ENCODE measurements around the gene KLHL1.

Gene KLHL1

DNA sequence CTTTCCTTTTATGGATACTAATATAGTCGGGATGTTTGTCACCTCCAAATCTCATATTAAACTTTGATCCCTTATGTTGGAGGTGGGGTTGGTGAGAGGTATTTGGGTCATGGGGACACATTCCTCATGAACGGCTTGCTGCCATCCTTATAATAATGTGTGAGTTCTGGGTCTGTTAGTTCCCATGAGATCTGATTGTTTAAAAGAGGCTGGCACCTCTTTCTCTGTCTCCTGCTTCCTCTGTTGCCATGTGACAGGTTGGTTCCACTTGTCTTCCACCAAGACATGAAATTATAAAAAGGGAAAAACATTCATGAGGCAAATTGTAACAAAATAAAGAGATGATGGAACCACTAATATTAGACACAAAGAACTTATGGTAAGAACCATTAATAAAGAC is 108.4 kb downstream of the KLHL1 start:
- no peak for DNase-seq

- no peak for DNase-seq
Observed at GRCh38 chr13:69997061-69997460, 111.2 kb downstream of the KLHL1 start.

DNA sequence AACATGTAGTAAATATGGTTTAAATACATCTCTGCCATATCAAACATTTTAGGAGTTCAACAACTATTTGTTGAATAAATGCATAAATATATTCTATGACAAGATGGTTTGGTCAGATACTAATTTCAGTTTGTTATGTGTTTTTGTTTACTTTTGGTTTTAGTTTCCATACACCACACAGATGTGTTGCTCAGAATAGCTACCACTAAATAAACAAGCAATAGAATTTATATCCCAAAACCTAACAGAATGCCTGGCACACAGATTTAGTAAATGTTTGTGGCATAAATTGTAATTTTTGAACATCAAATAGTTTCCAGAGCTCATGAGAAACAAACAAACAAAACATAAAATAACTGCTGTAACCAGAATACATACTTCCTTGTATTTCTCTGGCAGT is 127.5 kb downstream of the KLHL1 start:
- DNase-seq, result no peak

DNA sequence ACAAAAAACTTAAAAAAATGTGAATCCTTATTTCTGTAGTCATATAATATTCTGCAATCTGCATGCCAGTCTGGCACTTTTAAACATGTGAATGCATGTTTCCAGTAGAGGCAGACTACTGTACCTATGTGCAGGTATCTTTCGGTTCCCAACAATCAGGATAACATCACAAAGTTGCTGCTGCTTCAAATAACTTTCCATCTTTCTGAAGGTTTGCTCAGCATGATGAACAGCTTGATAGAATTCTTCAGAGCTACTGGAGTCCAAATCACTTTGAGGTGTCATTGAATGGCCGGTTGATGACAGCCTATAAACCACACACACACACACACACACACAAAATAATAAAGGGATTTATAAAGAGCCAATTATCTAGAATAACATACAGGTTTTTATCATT is 132.8 kb downstream of the KLHL1 start:
- DNase-seq, result no peak

GRCh38 chr13:69970520-69970919 is 137.7 kb downstream of the KLHL1 start:
- DNase-seq, result no peak

GRCh38 chr13:69959046-69959445 is 149.2 kb downstream of the KLHL1 start:
- DNase-seq, result no peak

DNA sequence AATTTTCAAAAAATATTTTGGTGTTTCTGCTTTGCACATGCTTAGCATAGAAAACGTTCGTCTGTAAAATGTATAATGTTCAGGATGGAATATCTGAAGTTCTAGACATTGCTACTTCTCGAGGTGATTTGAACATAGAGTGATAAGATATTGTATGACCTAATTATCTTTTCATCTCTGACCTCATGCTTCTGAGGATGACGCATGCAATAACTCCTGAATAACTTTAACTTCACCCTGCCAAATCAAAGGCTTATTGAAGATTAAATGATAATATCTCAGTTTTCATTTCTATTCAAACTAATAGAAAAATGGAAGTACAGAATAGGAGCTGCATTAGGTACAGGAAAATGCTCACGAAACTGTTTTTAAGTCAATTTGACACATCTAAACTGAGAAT is 151.4 kb downstream of the KLHL1 start:
- no peak for DNase-seq

DNA sequence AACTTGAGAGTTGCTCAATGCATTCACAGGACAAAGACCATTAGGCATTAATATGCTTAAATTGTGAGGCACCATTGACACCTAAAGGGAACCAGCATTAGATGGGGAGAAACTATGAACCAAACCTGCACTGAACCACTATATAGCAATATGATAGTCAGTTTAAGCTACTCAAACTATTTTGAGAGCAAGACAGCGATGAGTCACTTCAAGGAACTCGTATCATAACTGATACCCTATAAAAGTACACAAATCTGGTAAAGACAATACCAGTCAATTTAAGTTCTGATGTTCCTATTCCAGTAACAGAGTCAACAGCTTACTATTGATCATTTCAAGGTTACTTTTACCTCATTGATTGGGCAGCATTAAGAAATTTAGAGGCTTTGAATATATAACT is 151.9 kb downstream of the KLHL1 start:
- no peak for DNase-seq

DNA sequence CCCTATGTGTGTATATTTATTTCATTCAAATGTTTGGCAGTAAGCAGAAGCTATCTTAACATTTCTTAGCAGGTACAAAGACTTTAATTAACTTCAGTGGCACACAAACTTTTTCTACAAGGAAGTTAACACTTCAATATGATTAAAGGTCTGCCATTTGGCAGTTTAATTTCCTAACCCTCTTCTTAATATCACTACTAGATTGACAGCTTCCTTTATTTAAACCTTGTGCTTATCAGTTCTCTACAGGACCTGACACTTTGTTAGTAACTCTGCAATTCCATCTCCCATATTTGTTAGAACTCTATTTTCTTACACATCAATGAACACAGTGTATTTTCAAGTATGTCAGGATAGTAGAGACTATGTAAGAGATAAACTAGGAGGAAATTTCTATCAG is 153.0 kb downstream of the KLHL1 start:
- DNase-seq, result no peak

GRCh38 chr13:69951412-69951811 is 156.8 kb downstream of the KLHL1 start:
- no peak for DNase-seq

GRCh38 chr13:69950160-69950559 is 158.1 kb downstream of the KLHL1 start:
- no peak for DNase-seq

DNA sequence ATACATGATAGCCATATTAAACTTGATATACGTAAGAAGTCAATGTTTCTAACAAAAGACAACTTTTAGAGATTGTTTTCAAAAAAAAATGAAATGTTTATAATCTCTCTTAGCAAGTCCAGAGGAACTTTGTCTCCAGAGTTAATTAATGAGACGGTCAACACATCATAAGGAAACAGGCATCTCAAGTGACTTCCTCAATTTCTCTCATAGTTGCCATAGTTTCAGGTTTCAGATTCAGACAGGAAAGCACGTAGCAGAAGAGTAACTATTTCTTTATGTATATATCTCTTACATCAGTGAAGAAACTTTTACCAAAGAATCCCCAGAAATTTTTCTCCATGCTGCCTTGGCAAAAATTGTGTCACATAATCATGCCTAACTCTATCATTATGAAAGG is 160.2 kb downstream of the KLHL1 start:
- no peak for DNase-seq

DNA sequence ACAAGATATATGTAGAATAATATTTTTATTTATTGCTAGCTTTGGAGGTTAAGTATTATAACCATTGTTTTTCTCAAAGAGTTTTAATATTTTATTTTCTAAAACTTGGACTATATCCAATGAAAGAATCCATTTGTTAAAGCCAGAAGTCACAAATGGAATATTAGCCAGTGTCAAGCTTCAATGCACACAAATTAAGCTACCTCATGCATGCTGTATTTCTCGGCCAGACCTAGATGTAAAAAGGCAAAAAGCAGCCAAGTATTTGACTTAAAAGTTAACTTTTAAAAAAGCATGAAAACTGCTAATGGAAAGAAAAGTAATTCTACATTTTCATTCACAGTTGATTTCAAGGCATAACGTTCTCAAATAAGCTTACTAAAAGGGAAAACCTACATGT is 160.7 kb downstream of the KLHL1 start:
- DNase-seq, result no peak

- DNase-seq, result no peak
Observed at GRCh38 chr13:69946511-69946910, 161.7 kb downstream of the KLHL1 start.

DNA sequence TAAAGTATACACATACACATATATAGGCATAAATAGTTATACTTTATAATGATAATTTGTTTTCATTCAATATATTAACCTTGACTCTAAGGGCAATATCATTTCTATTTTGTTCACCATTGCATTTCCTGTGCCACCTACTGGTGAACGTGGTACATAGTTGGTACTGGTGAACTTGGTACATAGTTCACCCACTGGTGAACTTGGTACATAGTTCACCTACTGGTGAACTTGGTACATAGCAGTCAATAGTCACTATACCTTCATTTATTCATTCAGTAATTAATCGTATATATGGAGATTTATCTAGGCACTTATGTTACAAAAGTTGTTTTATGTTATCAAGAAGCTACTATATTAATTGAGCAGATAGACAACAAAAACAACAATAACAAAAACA is 173.2 kb downstream of the KLHL1 start:
- no peak for DNase-seq

DNA sequence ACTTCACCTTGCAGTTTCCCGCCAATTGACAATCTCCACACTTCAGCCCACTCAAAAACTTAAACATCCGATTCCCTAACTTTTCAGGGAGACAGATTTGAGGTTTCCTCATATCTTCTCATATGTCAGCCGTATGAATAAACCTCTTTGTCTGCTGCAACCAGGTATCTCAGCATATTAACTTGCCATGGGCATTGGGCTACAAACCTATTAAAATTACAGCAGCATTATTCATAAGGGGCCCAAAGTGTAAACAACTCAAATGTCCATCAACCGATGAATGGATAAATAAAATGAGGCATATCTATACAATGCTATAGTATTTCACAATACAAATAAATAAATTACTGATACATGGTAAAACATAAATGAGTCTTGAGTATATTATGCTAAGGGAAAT is 180.0 kb downstream of the KLHL1 start:
- DNase-seq, result no peak

DNA sequence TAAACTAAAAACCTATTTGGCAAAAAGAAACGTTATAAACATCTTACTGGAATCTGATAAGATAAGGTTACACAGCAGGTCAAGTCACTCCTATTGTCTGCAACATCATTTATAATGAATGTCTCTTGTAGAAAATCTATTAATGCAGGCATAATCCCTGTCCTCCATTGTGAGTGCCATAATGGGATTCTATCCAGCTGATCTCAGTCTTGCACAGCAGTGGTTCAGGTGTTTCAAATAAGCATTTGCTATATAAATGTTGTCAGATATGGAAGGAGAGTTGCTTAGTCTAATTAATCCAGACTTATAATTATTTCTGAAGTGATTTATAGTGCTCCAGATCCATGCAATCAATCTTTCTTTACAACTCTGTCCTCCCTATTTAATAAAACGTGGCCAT is 187.1 kb downstream of the KLHL1 start:
- DNase-seq, result no peak

DNA sequence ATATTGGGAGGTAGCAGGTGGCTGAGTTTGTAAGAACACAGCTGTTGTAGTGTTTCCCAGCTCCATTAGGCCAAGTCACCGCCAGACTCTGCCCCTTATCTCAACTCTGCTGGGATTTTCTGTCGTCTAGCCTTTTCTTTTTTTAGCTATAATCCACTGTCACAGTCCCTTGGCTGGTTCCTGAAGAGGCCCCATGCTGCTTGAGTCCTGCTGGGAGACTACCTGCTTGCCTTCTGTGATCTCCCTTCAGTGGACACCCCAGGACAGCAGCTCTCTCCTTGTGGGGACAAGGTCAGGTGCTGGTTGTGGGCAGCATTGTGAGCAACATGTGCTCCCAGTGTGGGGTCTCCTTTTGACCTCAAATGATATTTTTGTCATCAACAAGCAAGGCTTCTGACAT is 195.6 kb downstream of the KLHL1 start:
- no peak for DNase-seq

DNA sequence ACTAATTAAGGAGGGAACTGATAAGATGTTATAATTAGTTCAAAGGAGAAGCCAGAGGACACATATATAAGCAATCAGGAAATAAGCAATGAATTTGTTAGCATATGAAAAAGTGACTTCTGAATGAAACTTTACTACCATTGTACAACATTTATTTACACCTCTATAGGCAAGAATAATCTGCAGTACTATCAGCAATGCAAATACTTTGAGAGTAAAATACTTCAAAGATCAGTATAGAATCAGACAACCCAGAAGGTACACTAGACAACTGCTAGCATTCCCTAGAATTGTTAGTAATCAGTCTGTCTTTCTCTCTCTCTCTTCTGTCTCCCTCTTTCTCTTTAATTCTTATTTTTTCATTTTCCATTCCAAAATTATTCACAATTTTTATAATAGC is 197.5 kb downstream of the KLHL1 start:
- no peak for DNase-seq

DNA sequence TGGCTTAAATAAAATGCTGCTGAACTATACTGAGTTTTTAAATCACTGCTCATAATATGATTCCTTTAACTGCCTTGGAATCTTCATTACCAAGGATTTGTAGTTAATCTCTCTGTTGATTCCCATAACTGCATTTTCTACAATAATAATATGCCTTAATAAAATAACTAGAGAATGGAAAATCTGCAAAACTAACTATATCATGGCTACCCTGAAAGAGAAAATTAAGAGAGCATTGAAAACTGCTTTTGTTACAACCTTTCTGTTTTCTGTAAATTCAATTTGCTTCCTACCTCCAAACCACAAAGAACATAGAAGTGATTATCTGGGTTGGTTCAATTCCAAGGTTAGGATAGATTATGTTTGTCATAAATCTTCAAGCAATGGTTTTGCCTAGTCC is 203.5 kb downstream of the KLHL1 start:
- DNase-seq, result no peak

DNA sequence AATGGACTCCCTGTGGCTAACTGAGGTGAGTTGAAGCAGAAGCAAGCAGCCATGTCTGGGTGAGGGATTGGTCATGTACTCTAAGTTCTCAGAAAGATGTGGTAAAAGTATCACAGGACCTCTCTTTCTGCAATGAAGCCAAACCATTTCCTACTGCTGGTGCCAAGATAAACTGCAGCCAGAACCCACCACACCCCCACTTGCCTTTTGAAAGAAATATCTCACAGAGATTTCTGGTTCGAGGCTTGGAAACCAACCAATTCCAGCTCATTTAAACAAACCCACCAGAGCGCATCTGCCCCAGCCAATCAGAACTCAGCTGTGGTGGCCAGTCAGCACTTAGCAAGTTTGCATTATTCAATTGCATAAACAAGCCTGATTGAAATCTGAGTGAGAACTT is 205.2 kb downstream of the KLHL1 start:
- DNase-seq, result no peak

- no peak for DNase-seq
Observed at GRCh38 chr13:69882451-69882850, 225.8 kb downstream of the KLHL1 start.

DNA sequence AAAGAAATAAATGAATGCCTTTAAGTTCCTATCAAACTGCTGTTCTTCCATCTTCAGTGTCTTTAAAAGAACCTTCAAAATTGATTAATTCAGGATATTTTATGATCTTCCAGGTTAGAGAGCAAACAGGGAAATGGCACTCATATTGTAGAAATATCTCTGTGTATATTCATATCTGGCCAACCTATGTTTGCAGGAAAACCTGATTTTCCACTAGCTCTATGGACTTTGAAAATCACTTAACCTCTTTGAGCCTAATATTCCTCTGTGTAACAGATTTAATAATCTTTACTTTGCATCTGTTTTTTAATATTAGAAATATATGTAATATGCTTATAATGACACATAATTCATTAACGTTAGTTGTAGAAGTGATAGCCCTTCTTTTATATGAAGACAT is 228.3 kb downstream of the KLHL1 start:
- DNase-seq, result no peak

DNA sequence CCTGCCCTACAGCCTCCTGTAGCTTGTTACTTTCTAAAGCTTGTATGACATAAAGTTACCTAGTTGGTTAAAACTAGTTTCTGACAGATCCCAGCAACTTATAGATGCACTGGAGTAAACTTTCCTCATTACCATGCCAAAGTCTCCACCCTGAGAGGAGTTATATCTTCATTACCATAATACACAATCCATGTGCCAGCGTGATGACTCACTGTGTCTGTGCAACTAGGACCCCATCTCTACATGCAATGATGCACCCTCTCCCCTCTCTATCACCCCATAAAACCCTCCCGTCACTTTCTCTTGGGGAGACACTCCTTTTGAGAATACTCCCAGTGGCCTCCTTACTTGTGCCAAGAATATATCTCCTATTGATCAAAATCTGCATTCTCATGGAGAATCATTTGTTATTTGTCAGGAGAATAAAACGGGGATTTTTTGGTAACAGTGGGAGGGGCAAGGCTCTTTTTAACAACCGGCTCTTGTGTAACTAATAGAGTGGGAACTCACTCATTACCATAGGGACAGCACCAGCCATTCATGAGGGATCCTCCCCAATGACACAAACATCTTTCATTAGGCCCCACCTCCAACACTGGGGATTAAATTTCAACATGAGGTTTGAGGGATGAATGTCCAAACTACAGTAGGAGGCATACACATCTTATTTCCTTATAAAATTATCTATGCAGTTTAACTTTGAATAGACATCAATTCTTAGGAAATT is 235.8 kb downstream of the KLHL1 start:
- DNase-seq, result no peak

DNA sequence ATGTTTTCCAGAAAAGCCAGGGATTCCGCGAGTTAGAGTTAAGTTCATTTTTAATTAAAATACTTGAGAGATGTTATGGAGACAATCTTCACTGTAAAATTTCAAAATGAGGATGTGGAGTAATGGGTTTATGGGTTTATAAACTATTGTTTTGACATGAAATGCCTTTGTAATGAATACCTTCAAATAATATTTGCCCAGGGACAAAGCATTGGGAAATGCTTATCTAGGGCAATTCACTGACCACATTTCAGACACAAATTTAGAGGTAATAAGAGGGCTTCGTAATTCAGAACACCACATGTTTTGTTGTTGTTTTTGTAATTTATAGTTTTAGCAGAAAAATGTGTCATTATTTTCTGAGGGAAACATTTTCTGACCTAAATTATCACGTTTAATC is 241.7 kb downstream of the KLHL1 start:
- no peak for DNase-seq
